ENCODE results near the gene HS3ST5.

HS3ST5 gene
- 0 reads per million in 3 experiments for total RNA-seq

DNA sequence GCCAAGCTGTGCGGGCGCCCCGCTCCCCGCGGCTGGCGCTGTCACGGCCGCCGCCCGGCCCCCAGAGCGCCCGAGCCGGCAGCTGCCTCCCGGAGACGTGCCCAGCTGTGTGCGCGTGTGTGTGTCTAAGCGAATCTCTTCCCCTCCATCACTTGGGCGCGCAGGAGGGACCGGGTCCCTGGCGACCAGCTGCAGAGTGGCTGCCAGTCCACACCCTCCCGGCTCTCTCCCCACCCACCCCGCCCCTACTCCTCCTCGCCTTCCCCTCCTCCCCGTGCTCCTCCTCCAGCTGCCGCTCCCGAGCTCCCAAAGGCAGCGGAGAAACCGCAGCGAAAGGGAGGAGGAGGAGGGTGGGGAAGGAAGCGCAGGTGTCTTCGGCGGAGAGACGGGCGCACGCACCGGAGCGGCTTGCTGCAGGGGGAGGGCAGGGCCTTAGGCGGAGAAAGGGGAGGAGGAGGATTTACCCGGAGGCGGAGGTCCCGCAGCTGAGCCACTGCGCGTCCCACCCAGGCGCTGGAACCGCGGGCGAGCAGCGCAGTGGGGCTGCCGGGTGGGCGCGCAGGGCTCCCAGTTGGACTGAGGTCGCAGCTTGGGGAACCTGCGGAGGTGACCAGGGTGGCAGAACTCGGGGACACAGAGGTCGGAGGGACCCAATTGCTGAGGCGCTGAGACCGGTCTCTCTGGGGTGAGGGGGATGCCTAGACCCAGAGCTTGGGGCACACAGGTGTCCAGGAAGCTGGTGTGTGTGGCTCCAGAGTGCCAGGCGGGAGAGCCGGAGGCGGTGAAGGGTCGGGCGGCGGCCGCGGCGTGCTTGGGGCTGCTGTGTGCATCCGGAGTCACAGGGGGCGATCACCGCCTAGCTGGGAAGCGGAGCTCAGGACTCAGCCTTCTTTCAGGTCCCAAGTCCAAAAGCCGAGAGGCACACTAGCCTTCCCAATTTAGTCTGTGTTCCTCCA is at the start of gene HS3ST5:
Gene HS3ST5 (minus strand): TSS at position 198 of the 956 bp plus-strand sequence. CDS start 280,178 bp downstream, outside the sequence.
- DNase-seq: no peak

GRCh38 chr6:114390176-114390575 is 47.4 kb upstream of the HS3ST5 start:
- DNase-seq: no peak

- DNase-seq: no peak
Measured at GRCh38 chr6:114389111-114389510, 46.3 kb upstream of the HS3ST5 start.

DNA sequence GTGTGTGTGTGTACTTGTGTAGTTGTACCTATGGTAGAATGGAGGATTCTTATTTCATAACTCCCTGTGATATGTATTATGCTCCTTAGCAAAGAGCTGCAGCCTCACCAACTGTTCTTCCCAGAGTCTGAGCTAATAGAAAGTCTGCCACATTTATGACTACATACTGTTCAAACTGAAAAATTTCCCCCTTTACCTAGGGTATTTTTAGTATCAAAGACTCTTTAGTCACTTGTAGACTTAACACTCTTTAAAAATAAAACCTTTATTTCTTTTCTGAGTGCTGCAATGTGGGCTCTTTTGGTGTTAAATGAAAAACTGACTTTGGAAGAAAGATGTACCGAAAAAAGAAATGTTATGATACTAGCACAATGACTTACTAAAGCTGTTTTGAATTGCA is 39.6 kb upstream of the HS3ST5 start:
- no peak for DNase-seq

DNA sequence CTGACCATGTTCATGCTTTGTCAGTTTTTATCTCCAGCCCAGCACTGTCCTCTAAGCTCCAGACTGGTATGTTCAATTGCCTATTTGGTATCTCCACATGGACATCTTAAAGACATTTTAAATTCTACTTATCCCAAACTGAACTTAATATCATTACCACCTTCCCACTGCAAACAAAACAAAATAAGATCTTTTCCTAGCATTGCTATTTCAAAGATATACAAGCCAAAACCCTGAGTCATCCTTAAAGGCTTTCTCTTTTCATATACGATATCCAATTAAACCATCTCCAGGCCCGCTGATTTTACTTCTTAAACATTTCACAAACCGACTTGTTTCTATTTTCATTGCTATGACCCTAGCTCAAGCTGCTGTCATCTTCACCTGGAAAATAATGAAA is 35.1 kb upstream of the HS3ST5 start:
- no peak for DNase-seq

GRCh38 chr6:114376611-114377175 is 33.9 kb upstream of the HS3ST5 start:
- no peak for DNase-seq

DNA sequence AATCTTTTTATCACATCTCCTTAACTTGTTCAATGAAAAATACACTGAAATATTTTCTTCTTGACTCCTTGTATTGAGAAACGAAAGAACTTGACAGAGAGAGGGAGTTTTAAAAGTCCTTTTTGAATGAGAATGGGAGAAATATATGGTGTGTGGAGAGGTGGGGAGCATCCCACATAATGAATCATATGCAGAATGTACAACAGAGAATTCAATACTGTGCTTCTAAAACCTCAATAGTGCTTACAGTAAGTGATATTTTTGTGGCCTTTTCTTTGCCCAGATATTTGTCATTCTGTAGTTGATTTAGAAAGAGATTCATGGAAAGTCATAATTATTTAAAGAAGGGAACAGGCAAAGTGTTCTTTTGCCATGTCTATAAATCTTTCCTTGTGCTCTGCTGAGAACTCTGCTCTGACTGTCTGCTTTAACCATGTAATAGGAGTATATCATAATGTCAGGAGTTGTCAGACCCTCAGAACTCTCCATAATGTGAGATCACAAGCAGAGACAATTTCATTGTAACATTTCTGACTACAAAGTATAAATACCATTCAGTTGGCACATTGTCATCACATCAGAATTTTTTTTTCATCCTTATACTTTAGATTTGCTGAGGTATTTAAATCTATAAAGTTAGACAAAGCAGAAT is 32.8 kb upstream of the HS3ST5 start:
- no peak for DNase-seq

- no peak for DNase-seq
Measured at GRCh38 chr6:114367315-114367961, 24.6 kb upstream of the HS3ST5 start.

DNA sequence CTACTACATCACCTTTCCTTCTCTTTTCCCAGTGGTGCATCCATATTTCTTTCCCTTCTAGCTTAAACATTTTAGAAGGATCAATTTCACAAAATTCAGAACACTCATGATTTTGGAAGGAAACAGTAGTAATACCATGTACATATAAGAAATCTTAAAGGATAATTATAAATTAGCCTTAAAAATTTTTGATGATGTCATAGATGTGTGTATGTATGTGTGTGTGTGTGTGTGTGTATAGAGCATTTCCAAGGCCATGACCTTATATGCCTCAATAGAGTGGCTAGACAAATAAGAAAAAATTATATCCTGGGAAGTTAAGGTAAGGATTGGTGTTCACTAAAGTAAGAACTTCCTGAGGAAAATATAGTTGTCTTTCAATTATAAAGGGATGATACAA is 24.1 kb upstream of the HS3ST5 start:
- no peak for DNase-seq

- no peak for DNase-seq
Measured at GRCh38 chr6:114364301-114364700, 21.5 kb upstream of the HS3ST5 start.

DNA sequence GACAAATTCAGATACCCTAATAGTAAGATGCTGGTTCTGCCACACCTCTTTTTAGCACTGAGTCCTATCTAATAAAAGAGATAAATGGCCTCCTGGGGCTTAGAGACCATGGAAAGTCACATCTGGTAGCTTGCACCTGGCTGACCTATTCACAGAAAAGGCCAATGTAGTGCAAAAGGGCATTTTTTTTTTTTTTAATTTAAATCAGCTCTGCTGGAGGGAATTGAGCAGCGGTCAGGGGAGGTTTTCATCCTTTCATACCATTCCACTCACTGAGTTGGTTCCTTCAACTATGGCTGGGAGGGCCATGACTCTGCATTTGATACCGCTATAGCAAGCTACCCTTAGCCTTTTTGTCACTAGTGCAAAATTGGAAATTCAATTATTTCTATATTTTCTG is 20.1 kb upstream of the HS3ST5 start:
- DNase-seq: no peak

- DNase-seq: no peak
Measured at GRCh38 chr6:114362396-114362795, 19.6 kb upstream of the HS3ST5 start.

GRCh38 chr6:114361036-114361435 is 18.2 kb upstream of the HS3ST5 start:
- no peak for DNase-seq

GRCh38 chr6:114355300-114355699 is 12.5 kb upstream of the HS3ST5 start:
- DNase-seq: no peak

DNA sequence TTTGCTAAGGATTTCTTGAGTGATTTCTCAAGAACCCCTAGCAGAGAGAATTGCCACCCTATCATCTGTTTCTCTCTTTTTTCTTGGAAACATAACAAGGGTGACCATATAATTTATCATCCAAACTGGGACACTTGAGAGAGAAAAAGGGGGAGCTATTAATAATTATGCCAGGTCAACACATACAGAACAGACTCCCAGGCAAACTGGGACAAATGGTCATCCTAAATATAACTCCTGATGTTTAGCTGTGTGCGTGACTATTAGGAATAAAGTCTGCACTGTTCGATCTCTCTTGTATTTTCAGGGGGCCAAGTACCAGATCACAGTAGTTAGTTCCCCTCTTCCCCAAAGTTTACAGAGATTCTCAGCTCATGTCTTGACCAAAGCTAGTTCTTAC is 11.7 kb upstream of the HS3ST5 start:
- no peak for DNase-seq

GRCh38 chr6:114346451-114346850 is 3.6 kb upstream of the HS3ST5 start:
- DNase-seq: no peak

GRCh38 chr6:114344971-114345275 is 2.1 kb upstream of the HS3ST5 start:
- DNase-seq: no peak

- DNase-seq: no peak
Measured at GRCh38 chr6:114344246-114344970, 1.6 kb upstream of the HS3ST5 start.

GRCh38 chr6:114343782-114344144 is 940 bp upstream of the HS3ST5 start:
- no peak for DNase-seq

DNA sequence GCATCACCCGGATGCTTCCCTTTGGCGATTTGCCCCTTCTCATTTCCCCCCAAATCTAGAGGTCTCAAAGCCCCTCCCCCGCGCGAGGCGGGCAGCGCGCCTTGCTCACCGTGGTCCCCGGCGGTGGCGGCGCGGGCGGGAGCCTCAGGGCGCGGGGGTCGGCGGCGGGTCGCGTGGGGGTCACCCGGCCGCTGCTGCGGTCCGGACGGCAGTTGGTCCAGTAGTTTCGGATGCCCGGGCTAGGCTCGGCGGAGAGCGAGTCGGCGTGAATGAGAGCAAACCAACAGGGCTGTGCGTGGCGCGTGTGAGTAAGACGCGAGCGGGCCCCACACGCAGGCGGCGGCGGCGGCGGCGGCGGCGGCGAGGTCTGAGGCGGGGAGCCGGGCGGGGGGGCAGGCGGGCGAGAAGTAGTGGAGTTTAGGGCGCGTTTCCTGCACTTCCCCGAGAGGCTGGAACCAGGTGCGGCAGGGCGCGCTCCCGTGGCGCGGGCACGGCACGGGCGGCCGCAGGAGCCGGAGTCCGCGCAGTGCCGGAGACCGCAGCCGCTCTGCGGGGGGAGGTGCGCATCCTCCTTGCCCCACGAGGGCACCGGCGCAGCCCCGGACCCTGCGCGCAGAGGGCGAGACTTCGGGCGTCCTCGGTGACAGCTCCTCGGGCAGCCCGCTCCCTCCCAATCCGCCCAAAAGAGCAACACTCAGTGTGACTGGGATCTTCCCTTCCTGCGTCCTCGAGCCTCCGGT is 567 bp downstream of the HS3ST5 start:
- DNase-seq: no peak

GRCh38 chr6:114339706-114340105 is 3.1 kb downstream of the HS3ST5 start:
- DNase-seq: no peak

DNA sequence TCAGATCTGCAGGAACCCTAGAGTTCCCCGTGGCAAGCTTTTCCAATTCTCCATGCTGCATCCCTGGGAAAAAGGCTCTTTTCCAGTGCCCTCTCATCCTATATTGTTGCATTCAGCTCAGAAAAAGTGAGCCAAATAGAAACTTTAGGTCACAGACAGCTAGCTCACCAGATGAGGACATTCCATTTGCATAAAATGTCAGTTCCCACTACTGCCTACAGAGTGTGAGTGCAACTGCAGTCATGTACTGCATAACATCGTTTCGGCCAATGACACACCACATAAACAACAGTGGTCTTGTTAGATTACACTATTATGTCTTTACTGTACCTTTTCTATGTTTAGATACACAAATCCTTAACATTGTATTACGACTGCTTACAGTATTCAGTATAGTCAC is 8.6 kb downstream of the HS3ST5 start:
- no peak for DNase-seq

All from central memory CD4-positive, alpha-beta T cell (primary cell).